BLaER1 (cell line): ENCODE results near the gene GABRG2.
A peak's percentile ranks its signal among the peaks of the same experiment; 100 is the strongest.

Source experiments
- H3K27ac ChIP-seq: shearing (Covaris generic); formaldehyde crosslinking; 2 replicates; pipeline ENCODE4 v1.8.1; 2022
- H3K27me3 ChIP-seq: shearing (Covaris generic); formaldehyde crosslinking; 2 replicates; pipeline ENCODE4 v1.8.1; 2022
- H3K36me3 ChIP-seq: shearing (Covaris generic); formaldehyde crosslinking; 2 replicates; pipeline ENCODE4 v1.8.1; 2022
- H3K4me1 ChIP-seq: shearing (Covaris generic); formaldehyde crosslinking; 2 replicates; pipeline ENCODE4 v1.8.1; 2022
- H3K4me2 ChIP-seq: shearing (Covaris generic); formaldehyde crosslinking; 2 replicates; pipeline ENCODE4 v1.8.1; 2022
- H3K4me3 ChIP-seq: shearing (Covaris generic); formaldehyde crosslinking; 2 replicates; pipeline ENCODE4 v1.8.1; 2022
- H3K9ac ChIP-seq: shearing (Covaris generic); formaldehyde crosslinking; 2 replicates; pipeline ENCODE4 v1.8.1; 2022
- H3K9me3 ChIP-seq: shearing (Covaris generic); formaldehyde crosslinking; 2 replicates; pipeline ENCODE4 v1.8.1; 2022
- H4K20me1 ChIP-seq: shearing (Covaris generic); formaldehyde crosslinking; 2 replicates; pipeline ENCODE4 v1.8.1; 2022
- Cebpa-rat ChIP-seq: shearing (Covaris generic); IDR thresholded peaks from 2 replicates; pipeline ENCODE4 v1.8.1; 2022

The GABRG2 gene

DNA sequence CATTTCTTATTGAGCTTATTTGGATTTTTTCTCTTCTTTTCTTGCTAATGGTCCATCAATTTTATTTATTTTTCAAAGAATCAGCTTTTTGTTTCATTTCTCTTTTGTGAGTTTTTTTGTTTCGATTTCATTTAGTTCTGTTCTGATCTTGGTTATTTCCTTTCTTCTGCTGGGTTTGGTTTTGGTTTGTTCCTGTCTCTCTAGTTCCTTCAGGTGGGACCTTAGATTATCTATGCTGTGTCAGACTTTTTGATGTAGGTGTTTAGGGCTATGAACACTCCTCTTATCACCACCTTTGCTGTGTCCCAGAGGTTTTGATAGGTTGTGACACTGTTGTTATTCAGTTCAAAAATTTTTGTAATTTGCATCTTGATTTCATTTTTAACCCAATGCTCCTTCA, 119.8 kb downstream of the GABRG2 start:
- Histone ChIP-seq H4K20me1 (no peaks in the 10 kb centered on the region), H3K4me2 (no peak overlapping the region), H3K27ac (no peak overlapping the region), H3K9me3 (no peaks in the 10 kb centered on the region; the same call in 1 of the 2 replicates), H3K9ac (no peak overlapping the region), H3K36me3 (no peaks in the 10 kb centered on the region), H3K4me1 (no peaks in the 10 kb centered on the region), H3K4me3 (no peak overlapping the region), H3K27me3 (no peaks in the 10 kb centered on the region)
- TF ChIP-seq Cebpa-rat = no peak

DNA sequence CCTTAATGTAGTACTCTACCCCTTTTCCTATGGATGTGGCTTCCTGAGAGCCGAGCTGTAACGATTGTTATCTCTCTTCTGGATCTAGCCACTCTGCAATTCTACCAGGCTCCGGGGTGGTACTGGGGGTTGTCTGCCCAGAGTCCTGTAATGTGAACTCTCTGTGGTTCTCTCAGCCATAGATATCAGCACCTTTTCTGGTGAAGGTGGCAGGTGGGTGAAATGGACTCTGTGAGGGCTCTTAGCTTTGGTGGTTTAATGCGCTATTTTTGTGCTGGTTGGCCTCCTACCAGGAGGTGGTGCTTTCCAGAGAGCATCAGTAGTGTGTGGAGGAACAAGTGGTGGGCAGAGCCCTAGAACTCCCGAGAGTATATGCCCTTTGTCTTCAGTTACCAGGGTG, 122.1 kb downstream of the GABRG2 start:
- no peak overlapping the region for H3K27ac ChIP-seq
- no peaks in the 10 kb centered on the region for H4K20me1 ChIP-seq
- H3K27me3 ChIP-seq = no peaks in the 10 kb centered on the region
- no peaks in the 10 kb centered on the region; the same call in 1 of the 2 replicates for H3K9me3 ChIP-seq
- H3K4me2 ChIP-seq = no peak overlapping the region
- no peak overlapping the region for H3K9ac ChIP-seq
- TF ChIP-seq Cebpa-rat = no peak
- H3K36me3 ChIP-seq = no peaks in the 10 kb centered on the region
- H3K4me1 ChIP-seq = no peaks in the 10 kb centered on the region
- H3K4me3 ChIP-seq = no peak overlapping the region

DNA sequence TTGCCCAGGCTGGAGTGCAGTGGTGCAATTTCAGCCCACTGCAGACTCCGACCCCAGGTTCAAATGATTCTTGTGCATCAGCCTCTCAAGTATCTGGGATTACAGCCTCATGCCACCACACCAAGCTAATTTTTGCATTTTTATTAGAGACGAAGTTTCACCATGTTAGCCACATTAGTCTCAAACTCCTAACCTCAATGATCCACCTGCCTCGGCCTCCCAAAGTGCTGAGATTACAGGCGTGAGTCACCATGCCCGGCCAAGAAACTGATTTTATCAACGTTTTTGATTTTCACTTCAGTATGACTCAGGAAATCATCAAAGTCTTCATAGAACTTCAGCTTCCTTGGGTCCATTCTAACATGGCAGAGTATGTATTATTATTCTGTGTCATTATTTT, 125.4 kb downstream of the GABRG2 start:
- no peak overlapping the region for H3K27ac ChIP-seq
- no peaks in the 10 kb centered on the region for H4K20me1 ChIP-seq
- no peaks in the 10 kb centered on the region for H3K27me3 ChIP-seq
- H3K4me2 ChIP-seq = no peak overlapping the region
- no peak overlapping the region for H3K4me3 ChIP-seq
- H3K4me1 ChIP-seq = no peaks in the 10 kb centered on the region
- H3K36me3 ChIP-seq = no peaks in the 10 kb centered on the region
- TF ChIP-seq Cebpa-rat = no peak
- no peaks in the 10 kb centered on the region; the same call in 1 of the 2 replicates for H3K9me3 ChIP-seq
- H3K9ac ChIP-seq = no peak overlapping the region

DNA sequence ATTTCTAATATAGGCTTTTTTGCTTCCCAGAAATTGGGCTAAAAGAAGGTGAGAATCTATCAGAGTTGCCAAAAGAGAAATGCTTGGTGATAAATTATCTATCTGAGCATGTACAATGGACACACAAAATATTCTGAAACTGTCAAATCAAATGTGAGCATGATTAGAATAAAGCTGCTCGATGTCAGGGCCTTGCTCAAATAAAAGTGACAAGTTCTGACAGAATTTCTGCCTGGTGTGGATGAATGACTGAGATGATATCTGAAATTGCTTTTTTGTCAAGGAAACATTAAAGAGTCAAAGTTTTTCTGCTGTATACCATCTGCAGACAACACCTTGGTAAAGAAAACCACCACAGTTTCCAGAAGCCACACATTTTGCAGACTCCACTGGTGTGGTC, 128.8 kb downstream of the GABRG2 start:
- no peak overlapping the region for H3K9ac ChIP-seq
- H4K20me1 ChIP-seq = no peaks in the 10 kb centered on the region
- no peak overlapping the region for H3K4me3 ChIP-seq
- H3K27me3 ChIP-seq = no peaks in the 10 kb centered on the region
- H3K4me1 ChIP-seq = no peaks in the 10 kb centered on the region
- no peak overlapping the region for H3K4me2 ChIP-seq
- TF ChIP-seq Cebpa-rat = no peak
- H3K9me3 ChIP-seq = no peaks in the 10 kb centered on the region
- no peaks in the 10 kb centered on the region for H3K36me3 ChIP-seq
- no peak overlapping the region for H3K27ac ChIP-seq

DNA sequence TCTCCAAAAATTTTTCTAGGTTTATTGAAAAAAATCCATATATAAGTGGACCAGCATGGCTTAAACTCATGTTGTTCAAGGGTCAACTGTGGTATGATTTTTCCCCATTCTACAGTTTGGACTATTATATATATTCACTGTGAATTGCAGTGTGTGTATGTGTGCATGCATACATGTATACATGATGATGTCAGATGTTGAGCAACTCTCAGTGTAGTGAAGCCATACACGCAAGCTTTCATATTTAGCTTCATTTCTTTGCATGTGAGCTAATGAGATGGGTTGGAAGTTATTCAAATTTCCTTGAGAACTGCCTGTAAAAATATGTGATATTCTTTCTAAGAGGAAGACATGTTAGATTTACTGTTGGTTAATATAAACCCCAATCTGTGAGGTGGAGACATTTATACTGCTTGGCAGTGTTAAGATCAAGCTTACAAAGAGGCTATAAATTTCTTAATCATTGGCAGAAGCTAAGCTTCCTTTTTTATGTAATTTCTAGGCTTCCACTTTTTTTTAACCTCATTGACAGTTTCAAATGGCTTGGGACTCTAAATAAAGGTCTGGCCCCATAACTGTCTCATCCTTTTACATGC, 134.8 kb downstream of the GABRG2 start:
- peak overlapping the region; percentile 39 for H3K4me2 ChIP-seq
- no peaks in the 10 kb centered on the region for H3K27me3 ChIP-seq
- no peak overlapping the region for H3K9ac ChIP-seq
- H3K4me3 ChIP-seq = no peak overlapping the region
- no peak for TF ChIP-seq Cebpa-rat
- H3K36me3 ChIP-seq = no peaks in the 10 kb centered on the region
- H3K9me3 ChIP-seq = peaks cover 9% of the 10 kb centered on the region
- H3K27ac ChIP-seq = no peak overlapping the region
- H4K20me1 ChIP-seq = no peaks in the 10 kb centered on the region
- peaks cover 12% of the 10 kb centered on the region for H3K4me1 ChIP-seq
